ENCODE data around the gene UGT2B17. TPM values are rescaled to one million over a fixed set of nuclear protein-coding genes. Genes with fewer than 3 reads are reported as not detected.
"Not testable (repeated sequence)": the region's sequence is repeated elsewhere in the genome, so short reads cannot be mapped to it uniquely, and the experiment has no call there.

UGT2B17 gene
- total and polyA plus RNA-seq, 10 of the 15 experiments (the other 5 are each of a cell fraction or from before 2014, with no cell fraction given): 0.15 TPM; not detected in 9

DNA sequence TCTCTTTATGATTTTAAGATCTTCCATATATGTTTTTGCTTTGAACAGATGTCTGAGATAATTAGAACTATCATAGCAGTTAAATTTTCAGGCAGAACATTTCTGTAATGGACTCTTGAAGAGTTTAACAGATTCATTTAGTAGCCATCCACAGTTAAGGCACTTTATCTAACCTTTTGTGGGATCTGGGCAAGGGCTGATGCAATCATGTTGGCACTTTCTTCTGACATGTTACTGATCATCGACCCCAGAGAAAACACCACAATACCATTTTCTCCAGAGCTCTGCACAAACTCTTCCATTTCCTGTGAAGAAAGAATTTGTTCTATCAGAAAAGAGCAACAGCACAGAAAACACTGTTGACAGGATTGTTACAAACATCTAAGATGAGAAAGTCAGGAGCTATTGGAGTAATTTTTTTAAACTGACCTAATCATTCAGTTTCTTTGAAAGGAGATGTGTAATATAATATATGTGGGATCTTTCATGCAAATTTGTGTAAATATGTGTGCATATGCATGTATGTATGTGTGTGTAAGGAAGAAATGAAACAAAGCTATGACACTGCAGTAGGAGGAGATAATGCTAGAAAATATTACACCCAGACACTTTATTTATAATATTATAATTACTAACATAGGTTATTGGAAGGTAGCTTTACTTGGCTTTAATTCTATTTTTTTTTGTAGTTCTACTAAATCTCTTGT, 15.6 kb downstream of the UGT2B17 start:
- H2AFZ ChIP-seq (ENCODE audit: control insufficient read depth, low read depth, low read length); H3K27me3 ChIP-seq (replicated peaks in 1 of 2; ENCODE audit: control insufficient read depth in 2 of 2, insufficient read depth in 2 of 2, low read length in 1 of 2); SMC1A ChIA-PET (ENCODE audit: uncharacterized antibody, unreplicated experiment); in situ Hi-C loops (cut with MboI); BruUV-seq (replicated peaks); H3K4me1 ChIP-seq (ENCODE audit: control insufficient read depth, insufficient read depth, low read length); intact Hi-C loops (cut with micrococcal nuclease; ENCODE audit: unreplicated experiment); H3K79me2 ChIP-seq (ENCODE audit: control insufficient read depth, insufficient read depth, low read length); ATAC-seq; DNase-seq (ENCODE audit: low read depth, low spot score); H3K36me3 ChIP-seq (ENCODE audit: control insufficient read depth in 2 of 2, insufficient read depth in 2 of 2, low read length in 1 of 2); CTCF ChIA-PET; FAIRE-seq; H3K4me2 ChIP-seq (ENCODE audit: control insufficient read depth, insufficient read depth); H3K9me3 ChIP-seq (replicated peaks; ENCODE audit: control insufficient read depth, insufficient read depth, low read length); H3K27ac ChIP-seq (ENCODE audit: control insufficient read depth, insufficient read depth); RAD21 ChIA-PET (ENCODE audit: unreplicated experiment); H3K9ac ChIP-seq (ENCODE audit: control insufficient read depth, insufficient read depth, low read length); POLR2A ChIA-PET; H3K4me3 ChIP-seq; H4K20me1 ChIP-seq (ENCODE audit: control insufficient read depth, insufficient read depth): not testable (repeated sequence)
- no CpG with 5 or more reads among the region's 1 CpG for WGBS (ENCODE audit: insufficient coverage, insufficient replicate concordance, low lambda C conversion rate, missing lambda C conversion rate)

- H3K27ac ChIP-seq (ENCODE audit: control insufficient read depth, insufficient read depth); in situ Hi-C loops (cut with MboI); H2AFZ ChIP-seq (ENCODE audit: control insufficient read depth, low read depth, low read length); H4K20me1 ChIP-seq (ENCODE audit: control insufficient read depth, insufficient read depth); POLR2A ChIA-PET; CTCF ChIA-PET; H3K4me3 ChIP-seq; RAD21 ChIA-PET (ENCODE audit: unreplicated experiment); H3K9ac ChIP-seq (ENCODE audit: control insufficient read depth, insufficient read depth, low read length); H3K27me3 ChIP-seq (replicated peaks in 1 of 2; ENCODE audit: control insufficient read depth in 2 of 2, insufficient read depth in 2 of 2, low read length in 1 of 2); H3K4me2 ChIP-seq (ENCODE audit: control insufficient read depth, insufficient read depth); H3K79me2 ChIP-seq (ENCODE audit: control insufficient read depth, insufficient read depth, low read length); H3K36me3 ChIP-seq (ENCODE audit: control insufficient read depth in 2 of 2, insufficient read depth in 2 of 2, low read length in 1 of 2); ATAC-seq; SMC1A ChIA-PET (ENCODE audit: uncharacterized antibody, unreplicated experiment); H3K4me1 ChIP-seq (ENCODE audit: control insufficient read depth, insufficient read depth, low read length); BruUV-seq (replicated peaks); intact Hi-C loops (cut with micrococcal nuclease; ENCODE audit: unreplicated experiment); H3K9me3 ChIP-seq (replicated peaks; ENCODE audit: control insufficient read depth, insufficient read depth, low read length); DNase-seq (ENCODE audit: low read depth, low spot score): not testable (repeated sequence)
- peak; percentile 13 for FAIRE-seq
- no CpG with 5 or more reads among the region's 1 CpG for WGBS (ENCODE audit: insufficient coverage, insufficient replicate concordance, low lambda C conversion rate, missing lambda C conversion rate)
These were observed 22.3 kb downstream of the UGT2B17 start for GRCh38 chr4:68553830-68554229.

GRCh38 chr4:68552818-68553811, 23.0 kb downstream of the UGT2B17 start:
- CTCF ChIA-PET; H3K9ac ChIP-seq (ENCODE audit: control insufficient read depth, insufficient read depth, low read length); POLR2A ChIA-PET; H3K4me1 ChIP-seq (ENCODE audit: control insufficient read depth, insufficient read depth, low read length); FAIRE-seq; H3K4me2 ChIP-seq (ENCODE audit: control insufficient read depth, insufficient read depth); DNase-seq (ENCODE audit: low read depth, low spot score); H4K20me1 ChIP-seq (ENCODE audit: control insufficient read depth, insufficient read depth); SMC1A ChIA-PET (ENCODE audit: uncharacterized antibody, unreplicated experiment); RAD21 ChIA-PET (ENCODE audit: unreplicated experiment); H3K27me3 ChIP-seq (replicated peaks in 1 of 2; ENCODE audit: control insufficient read depth in 2 of 2, insufficient read depth in 2 of 2, low read length in 1 of 2); H2AFZ ChIP-seq (ENCODE audit: control insufficient read depth, low read depth, low read length); H3K27ac ChIP-seq (ENCODE audit: control insufficient read depth, insufficient read depth); H3K79me2 ChIP-seq (ENCODE audit: control insufficient read depth, insufficient read depth, low read length); ATAC-seq; in situ Hi-C loops (cut with MboI); intact Hi-C loops (cut with micrococcal nuclease; ENCODE audit: unreplicated experiment); BruUV-seq (replicated peaks); H3K9me3 ChIP-seq (replicated peaks; ENCODE audit: control insufficient read depth, insufficient read depth, low read length); H3K4me3 ChIP-seq; H3K36me3 ChIP-seq (ENCODE audit: control insufficient read depth in 2 of 2, insufficient read depth in 2 of 2, low read length in 1 of 2): not testable (repeated sequence)
- WGBS (ENCODE audit: insufficient coverage, insufficient replicate concordance, low lambda C conversion rate, missing lambda C conversion rate): no CpG with 5 or more reads among the region's 5 CpGs

DNA sequence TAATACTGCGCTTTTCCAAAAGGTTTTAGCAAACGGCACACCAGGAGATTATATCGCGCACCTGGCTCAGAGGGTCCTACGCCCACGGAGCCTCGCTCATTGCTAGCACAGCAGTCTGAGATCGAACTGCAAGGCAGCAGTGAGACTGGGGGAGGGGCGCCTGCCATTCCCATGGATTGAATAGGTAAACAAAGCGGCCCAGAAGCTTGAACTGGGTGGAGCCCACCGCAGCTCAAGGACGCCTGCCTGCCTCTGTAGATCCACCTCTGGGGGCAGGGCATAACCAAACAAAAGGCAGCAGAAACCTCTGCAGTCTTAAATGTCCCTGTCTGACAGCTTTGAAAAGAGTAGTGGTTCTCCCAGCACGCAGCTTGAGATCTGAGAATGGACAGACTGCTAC, 33.4 kb downstream of the UGT2B17 start:
- H3K36me3 ChIP-seq (ENCODE audit: control insufficient read depth in 2 of 2, insufficient read depth in 2 of 2, low read length in 1 of 2); H3K9ac ChIP-seq (ENCODE audit: control insufficient read depth, insufficient read depth, low read length); H3K4me1 ChIP-seq (ENCODE audit: control insufficient read depth, insufficient read depth, low read length); H3K79me2 ChIP-seq (ENCODE audit: control insufficient read depth, insufficient read depth, low read length); H3K9me3 ChIP-seq (replicated peaks; ENCODE audit: control insufficient read depth, insufficient read depth, low read length); intact Hi-C loops (cut with micrococcal nuclease; ENCODE audit: unreplicated experiment); H3K4me2 ChIP-seq (ENCODE audit: control insufficient read depth, insufficient read depth); FAIRE-seq; POLR2A ChIA-PET; H3K27me3 ChIP-seq (replicated peaks in 1 of 2; ENCODE audit: control insufficient read depth in 2 of 2, insufficient read depth in 2 of 2, low read length in 1 of 2); ATAC-seq; H4K20me1 ChIP-seq (ENCODE audit: control insufficient read depth, insufficient read depth); BruUV-seq (replicated peaks); in situ Hi-C loops (cut with MboI); DNase-seq (ENCODE audit: low read depth, low spot score); CTCF ChIA-PET; RAD21 ChIA-PET (ENCODE audit: unreplicated experiment); H2AFZ ChIP-seq (ENCODE audit: control insufficient read depth, low read depth, low read length); H3K4me3 ChIP-seq; SMC1A ChIA-PET (ENCODE audit: uncharacterized antibody, unreplicated experiment); H3K27ac ChIP-seq (ENCODE audit: control insufficient read depth, insufficient read depth): not testable (repeated sequence)
- WGBS (ENCODE audit: insufficient coverage, insufficient replicate concordance, low lambda C conversion rate, missing lambda C conversion rate): no CpG with 5 or more reads among the region's 13 CpGs
